NCI-H2227 (cell line): ENCODE measurements around the gene INSYN1.

Experiments
- DNase-seq: peaks from one replicate; lab custom pipeline; 2025; ENCODE audit not compliant: unreplicated experiment; lab: John Stamatoyannopoulos, UW

The INSYN1 gene

DNA sequence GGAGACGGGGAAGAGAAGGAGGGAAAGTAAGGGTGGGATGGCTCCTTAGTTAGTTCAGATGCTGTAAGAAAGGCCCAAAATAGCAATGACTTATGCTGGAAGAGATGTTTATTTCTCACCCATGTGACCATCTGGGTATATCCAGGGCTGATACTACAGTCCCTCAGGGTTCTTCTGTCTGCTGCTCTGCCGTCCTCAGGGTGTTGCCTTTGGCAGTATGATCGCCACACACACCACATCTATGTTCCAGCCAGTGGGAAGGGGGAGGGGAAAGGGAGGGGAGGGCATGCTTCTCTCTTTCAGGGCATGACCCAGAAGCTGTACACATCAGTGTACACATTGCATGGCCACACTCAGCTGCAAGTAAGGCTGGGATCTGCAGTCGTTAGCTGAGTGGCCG is 58.7 kb downstream of the INSYN1 start:
- DNase-seq, result no peak

DNA sequence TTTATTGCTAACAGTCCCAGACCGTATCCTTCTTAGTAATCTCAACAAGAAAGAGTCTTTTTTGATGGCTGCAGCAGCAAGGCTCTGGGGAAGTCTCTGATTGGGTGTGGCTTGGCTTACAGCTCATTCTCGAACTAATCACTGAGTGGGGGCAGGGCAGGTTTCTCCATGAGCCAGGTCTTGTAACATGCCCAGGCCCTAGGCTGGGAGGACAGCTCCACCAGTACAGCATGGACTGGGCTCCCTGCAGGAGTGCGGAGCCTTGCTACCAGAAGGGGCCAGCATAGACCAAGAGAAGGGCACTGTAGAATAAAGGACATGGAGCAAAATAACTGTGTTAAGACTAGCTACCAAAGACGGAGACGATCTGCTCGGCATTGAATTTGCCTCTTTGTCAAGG is 61.8 kb downstream of the INSYN1 start:
- peak; percentile 44 for DNase-seq

DNA sequence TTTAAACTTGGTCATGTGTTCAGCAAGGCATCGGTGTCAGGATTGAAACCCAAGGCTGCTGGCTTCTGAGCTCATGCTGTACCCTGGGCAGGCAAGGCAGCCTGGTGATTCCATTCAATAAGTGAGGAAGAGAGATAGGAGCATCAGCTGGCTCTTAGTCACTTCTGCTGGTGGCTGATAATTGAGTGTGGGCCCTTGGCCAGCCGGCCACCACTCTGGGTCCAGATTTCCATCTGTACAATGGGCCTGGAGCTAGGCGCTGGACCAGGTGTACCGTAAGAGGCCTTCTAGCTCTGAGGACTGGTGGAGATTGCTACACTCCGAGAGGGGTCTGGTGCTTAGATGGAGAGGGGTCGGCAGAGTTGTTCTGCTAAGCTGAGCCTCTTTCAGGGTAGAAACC is 64.7 kb downstream of the INSYN1 start:
- no peak for DNase-seq

DNA sequence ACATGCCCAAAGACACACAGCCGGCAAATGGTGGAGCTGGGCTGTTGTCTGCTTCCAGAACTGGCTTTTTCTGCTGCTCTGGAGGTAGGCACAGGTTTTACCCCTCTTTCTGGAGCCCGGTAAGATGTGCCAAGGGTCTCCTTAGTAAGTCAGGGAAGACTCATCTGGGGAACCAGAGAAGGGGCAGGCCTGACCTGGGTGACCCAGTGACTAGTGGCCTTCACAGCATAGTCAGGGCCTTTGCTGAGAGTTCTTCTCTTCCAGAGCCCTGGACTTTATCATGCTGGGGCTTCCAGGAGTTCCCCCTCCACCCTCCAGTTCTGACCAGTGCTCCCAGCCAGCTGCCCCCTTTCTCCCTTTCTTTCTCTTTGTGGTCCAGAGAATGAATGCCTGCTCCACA is 65.8 kb downstream of the INSYN1 start:
- DNase-seq, result no peak

DNA sequence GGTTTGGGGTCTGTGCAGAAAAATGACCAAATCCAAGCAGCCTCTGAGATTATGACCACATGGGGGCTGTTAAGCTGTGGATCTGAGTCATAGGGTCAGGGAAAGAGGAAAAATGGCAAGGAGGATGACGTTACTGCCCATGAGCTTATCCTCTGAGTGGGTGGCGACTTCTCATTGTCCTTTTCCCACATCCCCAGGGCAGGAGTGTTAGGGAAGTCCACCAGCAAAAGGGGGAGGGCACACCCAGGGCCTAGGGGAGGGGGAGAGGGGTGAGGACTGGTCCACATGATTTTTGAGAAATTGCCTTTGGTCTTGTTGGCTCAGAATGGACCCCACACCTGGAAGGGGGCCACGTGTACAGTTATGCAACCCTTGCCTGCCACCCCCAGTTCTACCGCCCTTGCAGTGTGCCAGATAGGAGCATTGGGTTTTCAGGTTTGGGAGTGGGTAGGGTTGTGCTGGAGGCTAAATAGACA is 66.3 kb downstream of the INSYN1 start:
- DNase-seq, result no peak

DNA sequence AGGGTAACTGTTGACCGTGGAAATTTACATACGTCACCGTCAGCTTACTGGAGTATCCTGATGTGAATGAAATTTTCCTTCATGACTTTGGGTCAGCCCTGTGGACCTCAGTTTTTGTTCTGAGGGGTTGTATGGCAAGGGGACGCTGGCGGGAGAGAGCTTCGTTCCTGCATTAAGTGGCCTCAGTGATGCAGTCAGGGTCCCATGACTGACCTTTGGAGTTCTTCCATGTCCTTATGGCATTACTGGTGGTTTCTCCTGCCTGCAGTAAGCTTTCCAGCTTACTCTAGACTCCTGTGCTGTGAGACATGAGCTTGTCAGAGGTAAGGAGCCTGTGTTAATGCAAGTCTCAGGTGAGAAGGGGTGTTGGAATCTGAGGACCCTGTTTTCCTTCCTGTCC is 67.2 kb downstream of the INSYN1 start:
- no peak for DNase-seq
